Measurements from ENCODE around the gene LRRC4C.
"Not testable (repeated sequence)": the region's sequence is repeated elsewhere in the genome, so short reads cannot be mapped to it uniquely, and the experiment has no call there.

Gene LRRC4C

GRCh38 chr11:41102471-41102870, 357.0 kb downstream of the LRRC4C start:
- DNase-seq: no peak

- DNase-seq: no peak
Measured at GRCh38 chr11:41099654-41100053, 359.8 kb downstream of the LRRC4C start.

- DNase-seq: no peak
Measured at GRCh38 chr11:41085123-41085522, 374.3 kb downstream of the LRRC4C start.

GRCh38 chr11:41081756-41082285, 377.6 kb downstream of the LRRC4C start:
- no peak for DNase-seq

- DNase-seq: no peak
Measured at GRCh38 chr11:41074318-41074717, 385.1 kb downstream of the LRRC4C start.

- DNase-seq: no peak
Measured at GRCh38 chr11:41065432-41065831, 394.0 kb downstream of the LRRC4C start.

- DNase-seq: no peak
Measured at GRCh38 chr11:41058138-41058537, 401.3 kb downstream of the LRRC4C start.

- no peak for DNase-seq
Measured at GRCh38 chr11:41056892-41057569, 402.4 kb downstream of the LRRC4C start.

- no peak for DNase-seq
Measured at GRCh38 chr11:41053894-41054293, 405.6 kb downstream of the LRRC4C start.

- DNase-seq: no peak
Measured at GRCh38 chr11:41051919-41052635, 407.4 kb downstream of the LRRC4C start.

GRCh38 chr11:41050791-41051190, 408.7 kb downstream of the LRRC4C start:
- no peak for DNase-seq

GRCh38 chr11:41047229-41047628, 412.2 kb downstream of the LRRC4C start:
- DNase-seq: no peak

- DNase-seq: no peak
Measured at GRCh38 chr11:41045266-41045665, 414.2 kb downstream of the LRRC4C start.

- no peak for DNase-seq
Measured at GRCh38 chr11:41044747-41045146, 414.7 kb downstream of the LRRC4C start.

- DNase-seq: no peak
Measured at GRCh38 chr11:41042688-41043087, 416.8 kb downstream of the LRRC4C start.

GRCh38 chr11:41040474-41040873, 419.0 kb downstream of the LRRC4C start:
- no peak for DNase-seq

GRCh38 chr11:41039592-41039991, 419.9 kb downstream of the LRRC4C start:
- DNase-seq: no peak

GRCh38 chr11:41031551-41032060, 427.8 kb downstream of the LRRC4C start:
- no peak for DNase-seq

- DNase-seq: no peak
Measured at GRCh38 chr11:41020259-41020658, 439.2 kb downstream of the LRRC4C start.

GRCh38 chr11:41019666-41020065, 439.8 kb downstream of the LRRC4C start:
- not testable (repeated sequence) for DNase-seq

- no peak for DNase-seq
Measured at GRCh38 chr11:41018224-41018623, 441.2 kb downstream of the LRRC4C start.

- DNase-seq: no peak
Measured at GRCh38 chr11:41010361-41011050, 448.9 kb downstream of the LRRC4C start.

GRCh38 chr11:41005986-41006385, 453.5 kb downstream of the LRRC4C start:
- no peak for DNase-seq
